ENCODE measurements around the gene RMRP. TPM values are rescaled to one million over a fixed set of nuclear protein-coding genes. Genes with fewer than 3 reads are reported as not detected.
"Not testable (repeated sequence)": the region's sequence is repeated elsewhere in the genome, so short reads cannot be mapped to it uniquely, and the experiment has no call there.

Gene RMRP
- polyA plus RNA-seq, 1 donor, result not detected

DNA sequence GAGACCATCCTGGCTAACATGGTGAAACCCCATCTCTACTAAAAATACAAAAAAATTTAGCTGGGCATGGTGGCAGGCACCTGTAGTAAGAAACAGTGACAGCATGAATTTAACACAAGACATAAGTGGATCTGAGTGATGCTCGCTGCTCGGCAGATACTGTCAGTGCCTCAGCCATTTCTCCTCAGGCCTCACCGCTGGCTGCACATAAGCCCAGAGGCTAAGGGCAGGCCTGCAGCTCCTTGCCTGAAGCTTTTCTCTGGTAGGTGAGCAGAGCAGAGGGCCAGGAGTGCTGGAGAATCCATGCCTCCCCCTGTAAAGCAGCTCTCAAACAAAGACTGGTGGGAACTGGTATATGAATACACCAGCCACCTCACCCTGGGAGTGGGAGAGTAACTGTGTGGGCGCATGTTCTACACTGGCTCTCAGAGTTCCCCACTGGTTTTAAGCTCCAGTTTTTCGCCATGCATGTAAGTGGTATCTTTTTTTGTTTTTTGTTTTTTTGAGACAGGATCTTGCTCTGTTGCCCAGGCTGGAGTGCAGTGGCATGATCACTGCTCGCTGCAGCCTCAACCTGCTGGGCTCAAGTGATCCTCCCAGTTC lies 29.3 kb downstream of the RMRP start:
- no peaks in the 10 kb centered on the region for H3K36me3 ChIP-seq (ENCODE audit: control insufficient read depth, insufficient read depth, low read length)
- no peak for DNase-seq
- no CpG with 5 or more reads among the region's 6 CpGs for WGBS (ENCODE audit: insufficient coverage, low lambda C conversion rate)

DNA sequence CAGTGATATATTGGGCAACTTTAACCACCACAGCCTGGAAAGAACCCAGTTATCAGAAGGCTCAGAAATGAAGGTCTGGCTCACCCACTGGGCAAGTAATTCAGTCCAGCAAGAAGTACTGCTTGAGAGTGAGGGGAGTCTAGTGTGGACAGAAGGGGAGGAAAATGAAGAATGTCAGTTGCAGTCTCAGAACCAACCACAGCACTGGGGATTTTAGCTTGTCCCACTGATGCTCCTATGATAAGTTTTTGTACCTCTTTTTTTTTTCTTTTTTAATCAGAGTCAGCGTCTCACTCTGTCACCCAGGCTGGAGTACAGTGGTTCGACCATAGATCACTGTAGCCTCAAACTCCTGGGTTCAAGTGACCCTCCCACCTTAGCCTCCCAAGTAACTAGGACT lies 30.2 kb downstream of the RMRP start:
- no peak overlapping the region for H3K4me3 ChIP-seq (ENCODE audit: low read length)
- no peaks in the 10 kb centered on the region for H3K36me3 ChIP-seq (ENCODE audit: control insufficient read depth, insufficient read depth, low read length)
- no peak for DNase-seq
- 100% methylated on average over 2 of the region's 2 CpGs for WGBS (ENCODE audit: insufficient coverage, low lambda C conversion rate)
- no peaks in the 10 kb centered on the region for H3K9me3 ChIP-seq (ENCODE audit: control insufficient read depth, low read depth, low read length)
- peaks cover 2% of the 10 kb centered on the region for H3K4me1 ChIP-seq (ENCODE audit: control insufficient read depth, insufficient read depth, low read length)
- no peaks in the 10 kb centered on the region for H3K27me3 ChIP-seq (ENCODE audit: control insufficient read depth, insufficient read depth, low read length)
- H3K27ac ChIP-seq (ENCODE audit: low read length), result no peak overlapping the region

More for the DNA sequence above, 29.3 kb downstream of the RMRP start:
- H3K27me3 ChIP-seq (ENCODE audit: control insufficient read depth, insufficient read depth, low read length), result no peaks in the 10 kb centered on the region
- no peaks in the 10 kb centered on the region for H3K9me3 ChIP-seq (ENCODE audit: control insufficient read depth, low read depth, low read length)
- no peak overlapping the region for H3K27ac ChIP-seq (ENCODE audit: low read length)
- H3K4me3 ChIP-seq (ENCODE audit: low read length), result no peak overlapping the region
- H3K4me1 ChIP-seq (ENCODE audit: control insufficient read depth, insufficient read depth, low read length), result peaks cover 2% of the 10 kb centered on the region

DNA sequence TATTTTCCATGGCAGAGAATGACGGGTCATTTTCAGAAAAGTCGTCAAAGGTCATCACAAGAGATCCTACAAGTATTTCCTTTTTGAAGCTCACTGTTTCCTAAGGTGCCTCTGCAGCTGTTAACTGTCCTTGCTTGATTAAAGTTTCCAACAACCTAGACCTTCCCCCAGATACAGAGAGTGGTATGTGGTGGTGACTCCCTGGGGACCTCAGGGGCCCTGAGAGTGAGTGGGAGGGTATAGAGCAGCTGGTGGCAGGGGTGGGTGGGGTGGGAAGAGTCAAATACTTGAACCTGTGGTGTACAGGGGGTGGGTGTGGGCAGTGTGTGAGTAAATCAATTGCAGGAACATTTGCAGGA lies 38.0 kb downstream of the RMRP start:
- H3K27me3 ChIP-seq (ENCODE audit: control insufficient read depth, insufficient read depth, low read length), result peaks cover 27% of the 10 kb centered on the region
- peaks cover 12% of the 10 kb centered on the region for H3K4me1 ChIP-seq (ENCODE audit: control insufficient read depth, insufficient read depth, low read length)
- no peak for DNase-seq
- no peak overlapping the region for H3K27ac ChIP-seq (ENCODE audit: low read length)
- H3K4me3 ChIP-seq (ENCODE audit: low read length), result no peak overlapping the region
- H3K9me3 ChIP-seq (ENCODE audit: control insufficient read depth, low read depth, low read length), result no peaks in the 10 kb centered on the region
- no peaks in the 10 kb centered on the region for H3K36me3 ChIP-seq (ENCODE audit: control insufficient read depth, insufficient read depth, low read length)
- WGBS (ENCODE audit: insufficient coverage, low lambda C conversion rate), result no CpG with 5 or more reads among the region's 2 CpGs

DNA sequence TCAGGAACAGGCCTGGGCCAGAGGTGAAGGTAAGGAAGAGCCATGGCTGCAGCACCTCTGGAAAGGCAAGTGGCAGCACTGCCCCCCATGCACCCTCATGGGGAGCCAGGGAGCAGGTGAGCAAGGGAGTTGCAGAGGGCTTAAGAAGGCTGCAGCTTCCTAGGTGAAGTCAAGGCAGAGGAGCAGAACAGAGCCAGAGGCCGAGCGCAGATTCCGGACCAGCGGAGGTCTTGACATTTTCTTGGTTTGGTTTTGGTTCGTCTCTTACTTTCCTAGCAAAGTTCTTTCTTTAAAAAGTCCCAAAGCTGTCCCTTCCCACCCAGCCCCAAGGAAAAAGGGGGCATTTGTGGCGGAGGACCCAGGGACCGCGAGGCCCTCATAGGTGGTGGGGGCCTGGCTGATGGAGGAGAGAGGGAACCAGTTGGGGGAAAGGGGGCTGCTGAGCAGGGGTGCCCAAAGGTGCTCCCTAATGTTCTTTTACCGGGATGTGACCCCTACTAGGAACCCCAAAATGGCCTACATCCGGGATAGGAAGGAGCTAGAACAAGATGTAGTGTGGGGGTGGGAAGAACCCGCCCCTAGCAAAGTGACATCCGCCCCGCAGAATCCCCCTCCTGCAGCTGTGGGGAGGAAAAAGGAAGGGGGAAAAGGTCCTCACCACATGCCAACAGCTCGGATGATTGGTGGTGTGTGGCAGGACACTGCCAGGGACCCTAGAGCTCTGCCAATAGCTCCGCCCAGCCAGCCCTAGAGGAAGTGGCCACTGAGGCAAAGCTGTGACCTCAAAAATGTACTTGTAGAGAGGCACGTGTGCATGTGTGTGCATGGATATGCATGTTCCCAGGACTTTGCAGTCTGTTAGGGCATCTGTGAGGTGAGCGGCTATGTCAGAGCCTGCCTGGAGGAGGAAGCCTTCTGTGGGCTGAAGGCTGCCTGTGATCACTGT lies 38.7 kb downstream of the RMRP start:
- Histone ChIP-seq H3K27ac (ENCODE audit: low read length) (no peak overlapping the region), H3K36me3 (ENCODE audit: control insufficient read depth, insufficient read depth, low read length) (no peaks in the 10 kb centered on the region), H3K4me1 (ENCODE audit: control insufficient read depth, insufficient read depth, low read length) (peaks cover 10% of the 10 kb centered on the region), H3K27me3 (ENCODE audit: control insufficient read depth, insufficient read depth, low read length) (peaks cover 27% of the 10 kb centered on the region), H3K4me3 (ENCODE audit: low read length) (no peak overlapping the region), H3K9me3 (ENCODE audit: control insufficient read depth, low read depth, low read length) (no peaks in the 10 kb centered on the region)
- WGBS (ENCODE audit: insufficient coverage, low lambda C conversion rate), result no CpG with 5 or more reads among the region's 17 CpGs
- no peak for DNase-seq

DNA sequence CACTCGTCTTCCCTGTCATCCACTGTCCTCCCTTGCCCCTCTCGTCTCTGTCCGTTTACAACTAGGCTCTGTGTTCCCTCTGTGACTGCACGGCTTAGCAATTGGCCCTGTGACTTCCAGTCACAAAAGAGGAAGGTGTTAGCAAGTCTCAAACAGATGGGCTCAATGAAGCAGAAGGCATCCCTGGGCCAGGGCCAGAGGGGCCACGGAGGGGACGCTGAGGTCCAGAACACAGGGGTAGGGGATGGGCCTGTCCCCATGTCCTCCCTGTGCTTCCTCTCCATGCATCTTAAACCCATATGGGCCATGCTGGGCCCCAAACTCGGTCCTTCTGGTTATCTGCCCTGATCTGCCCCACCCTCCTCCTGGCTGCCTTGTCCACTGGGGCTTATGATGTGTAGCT lies 39.5 kb downstream of the RMRP start, which contains the start of gene CD72:
Gene CD72 (minus strand): TSS at position 89 of the 403 bp plus-strand sequence. CDS start 110 bp downstream, outside the sequence.
- Histone ChIP-seq H3K27ac (ENCODE audit: low read length) (no peak within 1 kb of the TSS), H3K27me3 (ENCODE audit: control insufficient read depth, insufficient read depth, low read length) (peaks cover 27% of the 10 kb centered on the region), H3K4me3 (ENCODE audit: low read length) (peak within 1 kb of the TSS; percentile 43), H3K4me1 (ENCODE audit: control insufficient read depth, insufficient read depth, low read length) (peaks cover 10% of the 10 kb centered on the region), H3K36me3 (ENCODE audit: control insufficient read depth, insufficient read depth, low read length) (no peaks in the 10 kb centered on the region), H3K9me3 (ENCODE audit: control insufficient read depth, low read depth, low read length) (no peaks in the 10 kb centered on the region)
- no peak for DNase-seq
- WGBS (ENCODE audit: insufficient coverage, low lambda C conversion rate), result no CpG with 5 or more reads among the region's 7 CpGs

DNA sequence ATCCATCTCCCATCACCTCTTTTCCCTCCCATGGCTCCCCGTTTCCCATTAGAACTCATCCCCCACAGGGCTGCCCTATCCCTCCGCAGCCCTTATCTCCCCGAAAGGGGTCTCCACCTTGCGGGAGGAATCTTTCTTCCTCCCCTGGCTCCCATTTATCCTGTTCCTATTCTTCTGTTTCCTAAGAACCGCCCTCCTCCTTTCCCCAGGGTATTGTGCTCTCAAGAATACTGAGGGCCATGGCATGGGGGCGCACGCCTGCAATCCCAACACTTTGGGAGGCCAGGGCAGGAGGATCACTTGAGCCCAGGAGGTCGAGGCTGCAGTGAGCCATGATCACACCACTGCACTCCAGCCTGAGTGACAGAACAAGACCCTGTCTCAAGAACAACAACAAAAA lies 40.3 kb downstream of the RMRP start:
- H3K9me3 ChIP-seq (ENCODE audit: control insufficient read depth, low read depth, low read length), result no peaks in the 10 kb centered on the region
- peaks cover 27% of the 10 kb centered on the region for H3K27me3 ChIP-seq (ENCODE audit: control insufficient read depth, insufficient read depth, low read length)
- no peaks in the 10 kb centered on the region for H3K36me3 ChIP-seq (ENCODE audit: control insufficient read depth, insufficient read depth, low read length)
- peak overlapping the region; percentile 43 for H3K4me3 ChIP-seq (ENCODE audit: low read length)
- DNase-seq, result no peak
- no peak overlapping the region for H3K27ac ChIP-seq (ENCODE audit: low read length)
- WGBS (ENCODE audit: insufficient coverage, low lambda C conversion rate), result 32% methylated on average over 5 of the region's 8 CpGs
- peaks cover 10% of the 10 kb centered on the region for H3K4me1 ChIP-seq (ENCODE audit: control insufficient read depth, insufficient read depth, low read length)

DNA sequence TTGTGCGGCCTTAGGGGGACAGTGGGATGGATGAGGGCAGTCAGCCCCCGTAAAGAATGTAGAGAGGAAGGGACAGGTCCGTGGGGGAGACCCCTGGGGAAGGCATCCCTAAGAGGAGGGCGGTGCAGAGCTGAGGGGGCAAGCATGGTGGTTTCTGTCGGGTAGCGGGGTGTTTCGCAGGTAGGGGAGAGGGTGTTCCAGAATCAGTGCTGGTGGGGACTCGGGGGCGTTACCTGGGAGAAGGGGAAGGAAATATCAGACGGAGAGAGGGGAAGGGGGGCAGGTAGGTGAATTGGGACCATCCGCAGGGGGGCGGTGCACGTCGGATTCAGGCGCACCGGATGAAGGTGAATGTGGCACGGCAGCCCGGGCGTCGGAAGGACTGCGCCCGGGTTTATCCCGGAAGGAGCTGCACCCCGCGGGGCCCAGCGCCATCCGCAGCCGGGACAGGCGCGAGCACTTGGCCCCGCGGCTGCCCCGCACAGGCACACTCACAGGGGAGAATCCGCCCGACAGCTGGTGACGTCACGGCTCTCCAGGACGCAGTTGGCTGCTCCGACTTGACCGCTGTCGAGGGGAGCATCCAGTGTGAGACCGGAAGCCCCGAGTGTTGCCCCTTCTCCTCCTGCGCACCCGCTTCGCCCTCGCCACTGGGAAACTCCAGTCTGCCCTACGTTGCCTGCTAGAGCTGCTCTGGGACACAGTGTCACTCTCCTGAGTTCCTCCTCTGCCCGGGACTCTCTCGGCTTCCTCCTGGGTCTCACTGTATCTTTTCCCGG lies 40.9 kb downstream of the RMRP start:
- 0% methylated on average over 2 of the region's 51 CpGs for WGBS (ENCODE audit: insufficient coverage, low lambda C conversion rate)

DNA sequence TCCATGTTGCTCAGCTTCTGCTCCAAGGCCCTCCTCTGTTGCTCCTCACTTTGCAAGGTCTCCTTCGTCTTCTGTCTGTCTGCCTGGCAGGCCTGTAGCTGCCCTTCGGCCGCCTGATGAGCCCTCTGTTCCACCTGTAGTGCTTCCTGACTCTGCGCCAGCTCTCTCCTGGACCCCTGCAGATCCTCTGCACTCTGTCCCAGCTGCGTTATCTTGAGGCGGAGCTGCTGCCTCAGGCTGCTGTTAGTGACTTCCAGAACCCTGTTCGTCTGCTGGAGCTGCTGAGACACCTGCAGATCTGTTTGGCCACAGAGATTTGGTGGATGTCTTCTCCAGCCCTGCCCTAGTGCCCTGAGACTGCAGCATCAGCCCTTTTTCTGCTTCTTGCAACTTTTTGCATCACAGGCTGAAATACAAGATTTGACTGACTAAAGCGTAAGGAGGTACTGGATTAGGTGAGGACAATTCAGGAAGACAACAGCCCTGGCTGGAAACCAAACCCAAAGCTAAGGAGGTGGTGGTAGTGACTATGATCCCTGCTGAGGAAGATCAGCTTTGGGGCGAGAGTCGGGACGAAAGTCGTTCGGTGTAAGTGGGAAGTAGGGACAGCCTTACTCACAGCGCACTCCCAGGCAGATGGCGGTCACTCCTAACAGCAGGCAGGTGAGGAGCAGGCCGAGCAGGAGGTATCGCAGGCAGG lies 41.7 kb downstream of the RMRP start:
- H3K27ac ChIP-seq (ENCODE audit: low read length), result no peak overlapping the region
- H3K36me3 ChIP-seq (ENCODE audit: control insufficient read depth, insufficient read depth, low read length), result no peaks in the 10 kb centered on the region
- H3K27me3 ChIP-seq (ENCODE audit: control insufficient read depth, insufficient read depth, low read length), result peaks cover 27% of the 10 kb centered on the region
- no peaks in the 10 kb centered on the region for H3K9me3 ChIP-seq (ENCODE audit: control insufficient read depth, low read depth, low read length)
- peaks cover 10% of the 10 kb centered on the region for H3K4me1 ChIP-seq (ENCODE audit: control insufficient read depth, insufficient read depth, low read length)
- WGBS (ENCODE audit: insufficient coverage, low lambda C conversion rate), result no CpG with 5 or more reads among the region's 17 CpGs
- no peak overlapping the region for H3K4me3 ChIP-seq (ENCODE audit: low read length)
- peak in 1 of 2 donors; percentile 23 for DNase-seq

More for the DNA sequence above, 40.9 kb downstream of the RMRP start:
- peak; percentile 56 to 77 for DNase-seq
- H3K27ac ChIP-seq (ENCODE audit: low read length), result no peak overlapping the region
- no peaks in the 10 kb centered on the region for H3K9me3 ChIP-seq (ENCODE audit: control insufficient read depth, low read depth, low read length)
- H3K4me3 ChIP-seq (ENCODE audit: low read length), result peak overlapping the region; percentile 43
- H3K36me3 ChIP-seq (ENCODE audit: control insufficient read depth, insufficient read depth, low read length), result no peaks in the 10 kb centered on the region
- H3K4me1 ChIP-seq (ENCODE audit: control insufficient read depth, insufficient read depth, low read length), result peaks cover 10% of the 10 kb centered on the region
- peaks cover 27% of the 10 kb centered on the region for H3K27me3 ChIP-seq (ENCODE audit: control insufficient read depth, insufficient read depth, low read length)

DNA sequence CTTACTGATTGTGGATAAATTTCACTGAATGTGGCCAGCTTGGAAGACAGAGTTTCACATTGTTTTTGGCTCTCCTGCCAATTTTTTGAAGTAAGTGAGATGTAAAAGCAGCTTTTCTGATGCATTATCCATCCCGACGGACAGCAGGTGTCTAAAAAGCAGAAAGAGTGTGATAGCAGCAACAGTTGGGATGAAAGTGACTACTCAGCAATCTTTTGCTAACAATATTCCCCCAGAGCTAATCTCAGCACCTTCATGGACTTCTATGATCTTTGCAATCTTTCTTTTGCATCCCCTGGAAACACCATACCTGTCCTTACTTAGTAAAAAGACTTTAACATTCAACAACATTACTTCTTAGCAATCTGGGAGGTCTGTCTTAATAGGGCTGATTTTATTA lies 45.0 kb downstream of the RMRP start:
- WGBS (ENCODE audit: insufficient coverage, low lambda C conversion rate), result no CpG with 5 or more reads among the region's 2 CpGs

DNA sequence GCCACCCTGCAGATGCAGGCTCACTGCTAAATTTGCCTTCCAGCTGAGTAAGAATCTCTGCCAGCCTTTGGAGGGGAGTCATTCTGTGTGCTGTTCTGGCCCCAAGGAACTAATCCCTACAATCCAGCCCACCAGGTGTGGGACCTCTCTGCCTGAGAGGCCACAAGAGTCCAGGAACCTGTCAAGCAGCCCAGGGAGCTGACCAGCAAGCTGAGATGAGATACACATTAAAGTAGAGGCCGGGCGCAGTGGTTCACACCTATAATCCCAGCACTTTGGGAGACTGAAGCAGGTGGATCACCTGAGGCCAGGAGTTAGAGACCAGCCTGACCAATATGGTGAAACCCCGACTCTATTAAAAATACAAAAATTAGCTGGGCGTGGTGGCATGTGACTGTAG lies 45.8 kb downstream of the RMRP start:
- DNase-seq; H3K9me3 ChIP-seq (ENCODE audit: control insufficient read depth, low read depth, low read length); H3K27ac ChIP-seq (ENCODE audit: low read length); H3K4me1 ChIP-seq (ENCODE audit: control insufficient read depth, insufficient read depth, low read length); H3K4me3 ChIP-seq (ENCODE audit: low read length): not testable (repeated sequence)
- WGBS (ENCODE audit: insufficient coverage, low lambda C conversion rate), result no CpG with 5 or more reads among the region's 4 CpGs
- Histone ChIP-seq H3K27me3 (ENCODE audit: control insufficient read depth, insufficient read depth, low read length) (peaks cover 17% of the 10 kb centered on the region), H3K36me3 (ENCODE audit: control insufficient read depth, insufficient read depth, low read length) (peaks cover 33% of the 10 kb centered on the region)

More for the DNA sequence above, 45.0 kb downstream of the RMRP start:
- Histone ChIP-seq H3K4me1 (ENCODE audit: control insufficient read depth, insufficient read depth, low read length) (peaks cover 10% of the 10 kb centered on the region), H3K27ac (ENCODE audit: low read length) (no peak overlapping the region), H3K36me3 (ENCODE audit: control insufficient read depth, insufficient read depth, low read length) (peaks cover 27% of the 10 kb centered on the region), H3K4me3 (ENCODE audit: low read length) (no peak overlapping the region), H3K27me3 (ENCODE audit: control insufficient read depth, insufficient read depth, low read length) (peaks cover 24% of the 10 kb centered on the region), H3K9me3 (ENCODE audit: control insufficient read depth, low read depth, low read length) (no peaks in the 10 kb centered on the region)
- no peak for DNase-seq
